Right ventricle myocardium inferior (tissue), 1 donor: ENCODE data around the gene ZNF521. TPM values are rescaled to one million over a fixed set of nuclear protein-coding genes. Genes with fewer than 3 reads are reported as not detected.

ENCODE experiments used
- ATAC-seq: fragments of 200-7000 bp; cut with Tn5 transposase; one replicate; pipeline ENCODE4 v1.9.1; 2020; ENCODE audit warnings: mild to moderate bottlenecking, moderate library complexity
- DNase-seq: peaks from one replicate; pipeline ENCODE4 v3.0.0; 2021; ENCODE audit errors: missing footprints
- intact Hi-C: fragments of 100-400 bp; cut with DNase I; formaldehyde crosslinking; loops from one replicate; pipeline ENCODE4 v1.11.0; 2022
- total RNA-seq: library from RNA; stranded (reverse); fragmentation: NEBNext Ultra II Directional; extraction: Animal tissue kit (Norgen Biotek cat#: 25700); gene quantifications from one replicate; pipeline ENCODE4 v1.2.1, GENCODE V29; 2021
- donor health status: DM: no; HTN: yes; CAD: no; lungs with severe emphysema.

Gene ZNF521
- total RNA-seq, 1 donor from 2014 or later: 29.6 TPM

GRCh38 chr18:25125680-25126079, 226.3 kb downstream of the ZNF521 start:
- DNase-seq (no peak), ATAC-seq (no peak)
- intact Hi-C loops: no loop called here

- intact Hi-C loops: no loop called here
- ATAC-seq (peak; percentile 39), DNase-seq (no peak)
These were observed 228.3 kb downstream of the ZNF521 start for GRCh38 chr18:25123438-25124232.

GRCh38 chr18:25121442-25121841, 230.5 kb downstream of the ZNF521 start:
- no peak for DNase-seq
- no peak for ATAC-seq
- intact Hi-C loops: no loop called here

GRCh38 chr18:25113566-25113965, 238.4 kb downstream of the ZNF521 start:
- ATAC-seq (no peak), DNase-seq (no peak)
- intact Hi-C loops: no loop called here

GRCh38 chr18:25112821-25113434, 239.0 kb downstream of the ZNF521 start:
- ATAC-seq: no peak
- DNase-seq: no peak
- intact Hi-C loops: no loop called here

GRCh38 chr18:25111377-25112288, 240.3 kb downstream of the ZNF521 start:
- ATAC-seq (no peak), DNase-seq (peak; percentile 30)
- intact Hi-C loops: no loop called here

- intact Hi-C loops: no loop called here
- no peak for DNase-seq
- ATAC-seq: no peak
These were observed 242.5 kb downstream of the ZNF521 start for GRCh38 chr18:25109484-25109883.

- DNase-seq (no peak), ATAC-seq (no peak)
- intact Hi-C loops: no loop called here
These were observed 248.4 kb downstream of the ZNF521 start for GRCh38 chr18:25103468-25104155.

GRCh38 chr18:25102662-25103061, 249.3 kb downstream of the ZNF521 start:
- ATAC-seq (no peak), DNase-seq (no peak)
- intact Hi-C loops: no loop called here

GRCh38 chr18:25100418-25100817, 251.5 kb downstream of the ZNF521 start:
- DNase-seq: no peak
- intact Hi-C loops: no loop called here
- ATAC-seq: no peak

- no peak for ATAC-seq
- intact Hi-C loops: no loop called here
- no peak for DNase-seq
These were observed 252.1 kb downstream of the ZNF521 start for GRCh38 chr18:25099895-25100294.

- ATAC-seq (no peak), DNase-seq (no peak)
- intact Hi-C loops: no loop called here
These were observed 254.4 kb downstream of the ZNF521 start for GRCh38 chr18:25097569-25098056.

GRCh38 chr18:25097057-25097456, 254.9 kb downstream of the ZNF521 start:
- no peak for DNase-seq
- intact Hi-C loops: no loop called here
- no peak for ATAC-seq

- ATAC-seq: no peak
These were observed 258.8 kb downstream of the ZNF521 start for GRCh38 chr18:25093141-25093540.

GRCh38 chr18:25089470-25089869, 262.5 kb downstream of the ZNF521 start:
- no peak for DNase-seq
- ATAC-seq: no peak
- intact Hi-C loops: no loop called here

More at GRCh38 chr18:25093141-25093540, 258.8 kb downstream of the ZNF521 start:
- DNase-seq: no peak
- intact Hi-C loops: no loop called here

GRCh38 chr18:25086876-25087275, 265.1 kb downstream of the ZNF521 start:
- DNase-seq (no peak), ATAC-seq (no peak)
- intact Hi-C loops: no loop called here

- intact Hi-C loops: no loop called here
- DNase-seq (no peak), ATAC-seq (no peak)
These were observed 271.0 kb downstream of the ZNF521 start for GRCh38 chr18:25081001-25081400.

- ATAC-seq (no peak), DNase-seq (no peak)
- intact Hi-C loops: no loop called here
These were observed 271.8 kb downstream of the ZNF521 start for GRCh38 chr18:25080211-25080610.
